ENCODE results near the gene RPS18.

DNA sequence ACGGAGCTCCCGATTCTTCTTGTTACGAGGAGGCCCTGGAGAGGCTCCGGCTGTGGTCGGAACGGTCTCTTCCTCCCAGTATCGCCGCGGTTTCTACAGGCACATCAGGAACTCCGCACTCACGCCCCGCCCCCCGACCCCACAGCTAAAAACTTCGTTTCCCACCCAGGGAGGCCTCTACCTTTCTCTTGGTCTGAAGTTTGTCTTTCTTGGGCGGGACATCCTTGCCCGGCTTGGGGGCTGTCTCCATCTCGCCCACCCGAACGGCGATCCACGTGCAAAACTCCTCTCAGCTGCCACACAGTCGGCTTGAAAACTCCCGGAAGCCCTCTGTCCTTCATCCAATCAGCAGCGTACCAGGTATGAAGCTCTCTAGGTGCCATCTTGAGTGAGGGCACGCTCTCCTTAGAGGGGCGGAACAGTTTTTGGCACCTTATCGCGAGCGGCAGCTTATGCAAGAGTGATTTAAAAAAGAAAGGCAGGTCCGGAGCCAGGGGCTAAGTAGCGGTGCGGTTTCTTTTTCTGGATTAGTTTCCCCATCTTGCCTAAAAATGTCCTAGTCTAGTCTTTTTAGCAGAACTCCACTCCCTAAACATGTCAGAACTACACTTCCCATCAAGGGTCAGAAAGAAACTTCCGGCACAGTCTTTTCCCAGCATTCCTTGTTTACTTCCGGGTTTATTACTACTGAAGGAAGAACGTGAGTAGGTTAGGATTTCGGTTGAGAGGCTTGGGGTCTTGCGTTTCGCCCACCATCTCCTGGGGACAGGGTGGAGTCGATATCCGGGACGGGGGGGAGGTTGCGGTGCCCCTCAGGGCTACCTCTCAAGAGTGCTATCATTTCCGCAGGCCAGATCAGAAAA, 17.3 kb downstream of the RPS18 start, which contains the start of the genes PFDN6 and WDR46:
- TF ChIP-seq CTCF (IDR thresholded peaks at IDR 0.05) = no peak
- no peak for TF ChIP-seq POLR2A (IDR thresholded peaks at IDR 0.05)
